ENCODE results near the gene ANXA3.
"Not testable (repeated sequence)": the region's sequence is repeated elsewhere in the genome, so short reads cannot be mapped to it uniquely, and the experiment has no call there.

The ANXA3 gene

GRCh38 chr4:78551420-78552351 is at the start of gene ANXA3:
Gene ANXA3, plus strand, starts transcription at chr4:78551770. Its CDS starts 2,704 bp downstream, at chr4:78554474.
- DNase-seq, result peak; percentile 39

GRCh38 chr4:78506260-78506659 is 45.3 kb upstream of the ANXA3 start:
- DNase-seq, result not testable (repeated sequence)

- DNase-seq, result no peak
Observed at GRCh38 chr4:78509043-78509442, 42.5 kb upstream of the ANXA3 start.

GRCh38 chr4:78510108-78510507 is 41.5 kb upstream of the ANXA3 start:
- no peak for DNase-seq

GRCh38 chr4:78510681-78511080 is 40.9 kb upstream of the ANXA3 start:
- DNase-seq, result no peak

GRCh38 chr4:78512357-78512920 is 39.1 kb upstream of the ANXA3 start:
- DNase-seq, result no peak

- DNase-seq, result no peak
Observed at GRCh38 chr4:78513411-78513975, 38.1 kb upstream of the ANXA3 start.

- DNase-seq, result no peak
Observed at GRCh38 chr4:78517050-78517652, 34.4 kb upstream of the ANXA3 start.

GRCh38 chr4:78518561-78518960 is 33.0 kb upstream of the ANXA3 start:
- DNase-seq, result no peak

- no peak for DNase-seq
Observed at GRCh38 chr4:78519962-78520361, 31.6 kb upstream of the ANXA3 start.

- no peak for DNase-seq
Observed at GRCh38 chr4:78520808-78521226, 30.8 kb upstream of the ANXA3 start.

- no peak for DNase-seq
Observed at GRCh38 chr4:78524009-78524408, 27.6 kb upstream of the ANXA3 start.

- DNase-seq, result no peak
Observed at GRCh38 chr4:78525559-78525958, 26.0 kb upstream of the ANXA3 start.

GRCh38 chr4:78527103-78527502 is 24.5 kb upstream of the ANXA3 start:
- DNase-seq, result no peak

- DNase-seq, result no peak
Observed at GRCh38 chr4:78527555-78527954, 24.0 kb upstream of the ANXA3 start.

- no peak for DNase-seq
Observed at GRCh38 chr4:78528327-78528726, 23.2 kb upstream of the ANXA3 start.

- DNase-seq, result no peak
Observed at GRCh38 chr4:78529569-78530209, 21.9 kb upstream of the ANXA3 start.

- DNase-seq, result no peak
Observed at GRCh38 chr4:78532046-78532445, 19.5 kb upstream of the ANXA3 start.

GRCh38 chr4:78533854-78534253 is 17.7 kb upstream of the ANXA3 start:
- DNase-seq, result no peak

- no peak for DNase-seq
Observed at GRCh38 chr4:78534286-78534955, 17.1 kb upstream of the ANXA3 start.

- DNase-seq, result no peak
Observed at GRCh38 chr4:78542373-78542772, 9.2 kb upstream of the ANXA3 start.

- DNase-seq, result no peak
Observed at GRCh38 chr4:78543424-78544125, 8.0 kb upstream of the ANXA3 start.

Measured in stimulated activated CD8-positive, alpha-beta memory T cell treated with anti-CD3 and anti-CD28 coated beads, Interleukin-4, amount 100 ng/mL, for 48 hours (primary cell).